Measurements from ENCODE around the gene GAS6.
A peak's percentile ranks its signal among the peaks of the same experiment; 100 is the strongest.

GAS6 gene

GRCh38 chr13:113788413-113789135 is 75.3 kb downstream of the GAS6 start:
- DNase-seq = peak; percentile 37

- peak; percentile 18 for DNase-seq
These were observed 76.2 kb downstream of the GAS6 start for GRCh38 chr13:113787694-113788093.

GRCh38 chr13:113786262-113786841 is 77.5 kb downstream of the GAS6 start:
- DNase-seq = peak; percentile 31

GRCh38 chr13:113785051-113786010 is 78.5 kb downstream of the GAS6 start:
- DNase-seq = peak; percentile 41

GRCh38 chr13:113784645-113785024 is 79.2 kb downstream of the GAS6 start:
- peak; percentile 34 for DNase-seq

- DNase-seq = no peak
These were observed 79.8 kb downstream of the GAS6 start for GRCh38 chr13:113783966-113784644.

GRCh38 chr13:113783200-113783881 is 80.5 kb downstream of the GAS6 start:
- no peak for DNase-seq

- DNase-seq = no peak
These were observed 81.4 kb downstream of the GAS6 start for GRCh38 chr13:113782472-113782871.

GRCh38 chr13:113781571-113781970 is 82.3 kb downstream of the GAS6 start:
- no peak for DNase-seq

GRCh38 chr13:113777311-113778260 is 86.3 kb downstream of the GAS6 start:
- peak; percentile 71 for DNase-seq

GRCh38 chr13:113776231-113777125 is 87.4 kb downstream of the GAS6 start:
- DNase-seq = peak; percentile 25

GRCh38 chr13:113775451-113776145 is 88.3 kb downstream of the GAS6 start:
- no peak for DNase-seq

- no peak for DNase-seq
These were observed 89.4 kb downstream of the GAS6 start for GRCh38 chr13:113774177-113775107.

GRCh38 chr13:113771709-113772331 is 92.1 kb downstream of the GAS6 start:
- no peak for DNase-seq

- no peak for DNase-seq
These were observed 92.9 kb downstream of the GAS6 start for GRCh38 chr13:113770937-113771336.
